KMS-11 (cell line): Measurements from ENCODE around the gene TP53I13.

Experiments
- H2AFZ ChIP-seq: fragments of 200-600 bp; sonication (generic); 2 replicates; pipeline ENCODE4 v1.6.1; 2016; ENCODE audit warnings: antibody characterized with exemption, mixed run types, low read depth
- H3K27ac ChIP-seq: fragments of 200-600 bp; sonication (generic); 2 replicates; pipeline ENCODE4 v1.6.1; 2016; ENCODE audit warnings: mild to moderate bottlenecking, mixed run types
- H3K27me3 ChIP-seq: fragments of 200-600 bp; sonication (generic); 2 replicates; pipeline ENCODE4 v1.6.1; 2017; ENCODE audit warnings: mild to moderate bottlenecking, low read depth, mixed run types, moderate library complexity; ENCODE audit not compliant: insufficient read depth
- H3K36me3 ChIP-seq: fragments of 200-600 bp; sonication (generic); 2 replicates; pipeline ENCODE4 v1.6.1; 2017; ENCODE audit warnings: mild to moderate bottlenecking, mixed run types; ENCODE audit not compliant: insufficient read depth
- H3K4me1 ChIP-seq: fragments of 200-600 bp; sonication (generic); 2 replicates; pipeline ENCODE4 v1.6.1; 2016; ENCODE audit warnings: mild to moderate bottlenecking, low read depth, mixed run types; ENCODE audit not compliant: poor library complexity, severe bottlenecking
- H3K4me2 ChIP-seq: fragments of 200-600 bp; sonication (generic); 2 replicates; pipeline ENCODE4 v1.7.0; 2016; ENCODE audit warnings: mild to moderate bottlenecking, mixed run types
- H3K4me3 ChIP-seq: fragments of 200-600 bp; sonication (generic); IDR thresholded peaks from 2 replicates; pipeline ENCODE4 v1.6.1; 2017; ENCODE audit warnings: low read depth, low read length, mixed read lengths; ENCODE audit not compliant: insufficient read depth
- H3K79me2 ChIP-seq: fragments of 200-600 bp; sonication (generic); 2 replicates; pipeline ENCODE4 v1.6.1; 2016; ENCODE audit warnings: low read depth, mixed run types; ENCODE audit not compliant: insufficient read depth
- H3K9ac ChIP-seq: fragments of 200-600 bp; sonication (generic); 2 replicates; pipeline ENCODE4 v1.6.1; 2016; ENCODE audit warnings: mild to moderate bottlenecking, mixed run types
- H4K20me1 ChIP-seq: fragments of 200-600 bp; sonication (generic); 2 replicates; pipeline ENCODE4 v1.6.1; 2016; ENCODE audit warnings: mild to moderate bottlenecking, mixed run types; ENCODE audit not compliant: insufficient read depth
- TF ChIP-seq, protein P1 (sequence below): fragments of 200-600 bp; sonication (generic); conservative IDR thresholded peaks from 2 replicates; pipeline ENCODE4 v1.6.1; 2017; ENCODE audit warnings: low read depth, mild to moderate bottlenecking, antibody characterized with exemption, low read length, moderate library complexity, mixed read lengths

The TP53I13 gene

DNA sequence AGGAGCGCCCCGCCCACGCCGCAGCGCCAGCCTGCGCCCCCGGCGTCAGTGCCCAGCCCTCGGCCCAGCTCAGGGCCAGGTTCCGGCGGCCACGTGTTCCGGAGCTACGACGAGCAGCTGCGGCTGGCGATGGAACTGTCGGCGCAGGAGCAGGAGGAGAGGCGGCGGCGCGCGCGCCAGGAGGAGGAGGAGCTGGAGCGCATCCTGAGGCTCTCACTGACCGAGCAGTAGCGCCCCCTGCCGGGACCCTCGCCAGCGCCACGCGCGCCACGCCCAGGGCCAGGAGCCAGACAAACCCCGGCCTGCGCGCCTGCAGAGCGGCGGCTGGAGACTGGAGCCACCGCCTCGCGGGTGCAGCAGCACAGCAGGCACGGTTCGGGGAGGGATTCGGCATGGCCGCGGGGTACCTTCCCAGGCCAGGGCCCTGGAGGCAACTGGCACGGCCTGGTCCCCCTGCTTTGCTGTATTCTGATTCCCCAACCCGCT is 44.9 kb downstream of the TP53I13 start:
- H3K79me2 ChIP-seq, result no peaks in the 10 kb centered on the region
- H3K4me2 ChIP-seq, result peak overlapping the region; percentile 79
- H3K4me1 ChIP-seq, result peaks cover 35% of the 10 kb centered on the region
- no peak overlapping the region for H3K4me3 ChIP-seq
- peak overlapping the region; percentile 93; the same call in 1 of the 2 replicates for H2AFZ ChIP-seq
- H3K9ac ChIP-seq, result peak overlapping the region; percentile 16; the same call in 1 of the 2 replicates
- no peaks in the 10 kb centered on the region for H4K20me1 ChIP-seq
- TF ChIP-seq, protein P1, sequence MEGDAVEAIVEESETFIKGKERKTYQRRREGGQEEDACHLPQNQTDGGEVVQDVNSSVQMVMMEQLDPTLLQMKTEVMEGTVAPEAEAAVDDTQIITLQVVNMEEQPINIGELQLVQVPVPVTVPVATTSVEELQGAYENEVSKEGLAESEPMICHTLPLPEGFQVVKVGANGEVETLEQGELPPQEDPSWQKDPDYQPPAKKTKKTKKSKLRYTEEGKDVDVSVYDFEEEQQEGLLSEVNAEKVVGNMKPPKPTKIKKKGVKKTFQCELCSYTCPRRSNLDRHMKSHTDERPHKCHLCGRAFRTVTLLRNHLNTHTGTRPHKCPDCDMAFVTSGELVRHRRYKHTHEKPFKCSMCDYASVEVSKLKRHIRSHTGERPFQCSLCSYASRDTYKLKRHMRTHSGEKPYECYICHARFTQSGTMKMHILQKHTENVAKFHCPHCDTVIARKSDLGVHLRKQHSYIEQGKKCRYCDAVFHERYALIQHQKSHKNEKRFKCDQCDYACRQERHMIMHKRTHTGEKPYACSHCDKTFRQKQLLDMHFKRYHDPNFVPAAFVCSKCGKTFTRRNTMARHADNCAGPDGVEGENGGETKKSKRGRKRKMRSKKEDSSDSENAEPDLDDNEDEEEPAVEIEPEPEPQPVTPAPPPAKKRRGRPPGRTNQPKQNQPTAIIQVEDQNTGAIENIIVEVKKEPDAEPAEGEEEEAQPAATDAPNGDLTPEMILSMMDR, result peak; percentile 86
- no peak overlapping the region for H3K27ac ChIP-seq
- H3K27me3 ChIP-seq, result peaks cover 13% of the 10 kb centered on the region; the same call in 1 of the 2 replicates
- H3K36me3 ChIP-seq, result no peaks in the 10 kb centered on the region

DNA sequence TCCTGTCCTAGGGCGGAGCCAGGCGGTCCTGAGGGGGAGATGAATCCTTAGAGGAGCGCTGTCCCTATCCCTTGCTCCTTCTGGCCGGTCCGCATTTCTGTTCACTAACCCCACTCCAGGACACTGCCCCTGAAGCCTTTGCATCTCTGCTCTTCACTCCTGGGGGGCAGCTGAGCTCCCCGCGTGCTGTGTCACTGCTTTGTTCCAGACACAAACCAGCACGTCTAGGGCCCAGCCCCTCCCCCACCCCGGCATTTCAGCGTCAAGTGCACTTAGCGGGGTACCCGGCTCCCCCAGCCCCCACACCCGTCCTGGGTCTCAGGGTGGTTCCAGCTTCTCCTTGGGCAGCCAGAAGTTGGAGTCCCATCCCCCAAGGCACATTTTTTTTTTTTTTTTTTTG is 45.4 kb downstream of the TP53I13 start:
- Histone ChIP-seq H3K27me3 (peaks cover 13% of the 10 kb centered on the region; the same call in 1 of the 2 replicates), H3K27ac (no peak overlapping the region), H2AFZ (peak overlapping the region; percentile 93; the same call in 1 of the 2 replicates), H3K79me2 (no peaks in the 10 kb centered on the region), H3K9ac (peak overlapping the region; percentile 7; the same call in 1 of the 2 replicates), H3K4me1 (peaks cover 36% of the 10 kb centered on the region), H3K4me2 (peak overlapping the region; percentile 79), H3K36me3 (no peaks in the 10 kb centered on the region), H3K4me3 (no peak overlapping the region), H4K20me1 (no peaks in the 10 kb centered on the region)
- TF ChIP-seq, protein P1, result no peak

GRCh38 chr17:29614349-29615047 is 46.0 kb downstream of the TP53I13 start:
- H4K20me1 ChIP-seq, result no peaks in the 10 kb centered on the region
- no peak overlapping the region for H3K4me3 ChIP-seq
- peaks cover 43% of the 10 kb centered on the region for H3K4me1 ChIP-seq
- H3K36me3 ChIP-seq, result no peaks in the 10 kb centered on the region
- peak overlapping the region; percentile 70 for H2AFZ ChIP-seq
- no peaks in the 10 kb centered on the region for H3K79me2 ChIP-seq
- peaks cover 13% of the 10 kb centered on the region; the same call in 1 of the 2 replicates for H3K27me3 ChIP-seq
- no peak overlapping the region for H3K27ac ChIP-seq
- peak overlapping the region; percentile 79 for H3K4me2 ChIP-seq
- TF ChIP-seq, protein P1, result 0 out of 2 replicates have a peak, but pooled peaks have one; percentile 5
- H3K9ac ChIP-seq, result no peak overlapping the region

DNA sequence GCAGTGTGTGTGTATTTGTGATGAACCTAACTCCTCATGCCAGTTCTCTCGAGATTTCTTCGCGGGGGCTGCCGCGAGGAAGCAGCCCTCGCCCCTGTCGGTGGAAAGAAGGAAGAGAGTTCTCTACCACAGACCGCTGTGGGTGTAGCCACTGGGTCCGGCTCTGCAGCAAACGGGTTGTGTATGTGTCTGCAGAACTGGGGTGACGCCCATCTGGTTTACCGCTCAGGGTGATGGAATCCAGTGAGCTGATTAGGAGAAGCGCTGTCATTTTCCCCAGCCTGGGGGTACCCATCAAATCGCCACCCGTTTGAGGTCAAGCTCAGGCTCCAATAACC is 46.5 kb downstream of the TP53I13 start:
- no peaks in the 10 kb centered on the region for H3K79me2 ChIP-seq
- peaks cover 13% of the 10 kb centered on the region; the same call in 1 of the 2 replicates for H3K27me3 ChIP-seq
- no peak overlapping the region for H3K27ac ChIP-seq
- H3K4me3 ChIP-seq, result no peak overlapping the region
- peak overlapping the region; percentile 79 for H3K4me2 ChIP-seq
- TF ChIP-seq, protein P1, result no peak
- no peak overlapping the region; the same call in 1 of the 2 replicates for H3K9ac ChIP-seq
- H4K20me1 ChIP-seq, result no peaks in the 10 kb centered on the region
- peaks cover 44% of the 10 kb centered on the region for H3K4me1 ChIP-seq
- no peaks in the 10 kb centered on the region for H3K36me3 ChIP-seq
- peak overlapping the region; percentile 70 for H2AFZ ChIP-seq
